Neural crest cell (in vitro differentiated cells): ENCODE data around the gene ARIH2. TPM values are rescaled to one million over a fixed set of nuclear protein-coding genes. Genes with fewer than 3 reads are reported as not detected.

Source experiments
- DNase-seq: peaks from one replicate; pipeline ENCODE4 v3.0.0; 2021; ENCODE audit warnings: low read depth, mixed read lengths, low spot score
- H3K27ac Mint-ChIP-seq: one replicate; pipeline ENCODE4 v1.8.0; 2021; ENCODE audit warnings: mild to moderate bottlenecking, mixed read lengths; ENCODE audit not compliant: unreplicated experiment
- H3K27me3 Mint-ChIP-seq: 2 replicates; pipeline ENCODE4 v1.8.0; 2021; ENCODE audit warnings: low read depth, mild to moderate bottlenecking, mixed read lengths
- H3K36me3 Mint-ChIP-seq: 2 replicates; pipeline ENCODE4 v1.8.0; 2021; ENCODE audit warnings: low read depth, mild to moderate bottlenecking, mixed read lengths
- H3K4me1 Mint-ChIP-seq: 2 replicates; pipeline ENCODE4 v1.8.0; 2021; ENCODE audit warnings: mixed read lengths
- H3K4me3 Mint-ChIP-seq: one replicate; pipeline ENCODE4 v1.8.0; 2021; ENCODE audit warnings: mild to moderate bottlenecking, mixed read lengths
- H3K9me3 Mint-ChIP-seq: 2 replicates; pipeline ENCODE4 v1.8.0; 2021; ENCODE audit warnings: mixed read lengths
- CTCF ChIP-seq: fragments of 200-600 bp; sonication (generic); conservative IDR thresholded peaks from 2 replicates; pipeline ENCODE4 v1.5.0; 2021; ENCODE audit warnings: antibody characterized with exemption, mild to moderate bottlenecking
- total RNA-seq: library from RNA; stranded (reverse); gene quantifications from 2 replicates; pipeline ENCODE4 v1.2.1, GENCODE V29; 2021

Gene ARIH2
- total RNA-seq, 1 donor from 2014 or later = 91.7 TPM

GRCh38 chr3:48951764-48952163, 33.1 kb downstream of the ARIH2 start:
- H3K36me3 Mint-ChIP-seq = peaks cover 8% of the 10 kb centered on the region
- H3K4me3 Mint-ChIP-seq = no peak overlapping the region
- no peaks in the 10 kb centered on the region for H3K9me3 Mint-ChIP-seq
- H3K27me3 Mint-ChIP-seq = no peaks in the 10 kb centered on the region
- no peak for TF ChIP-seq CTCF
- peaks cover 11% of the 10 kb centered on the region for H3K4me1 Mint-ChIP-seq
- no peak for DNase-seq
- no peak overlapping the region for H3K27ac Mint-ChIP-seq

- H3K27ac Mint-ChIP-seq = no peak overlapping the region
- DNase-seq = no peak
- no peaks in the 10 kb centered on the region for H3K27me3 Mint-ChIP-seq
- TF ChIP-seq CTCF = peak; percentile 54
- H3K36me3 Mint-ChIP-seq = peaks cover 8% of the 10 kb centered on the region
- no peaks in the 10 kb centered on the region for H3K9me3 Mint-ChIP-seq
- H3K4me1 Mint-ChIP-seq = peaks cover 11% of the 10 kb centered on the region
- no peak overlapping the region for H3K4me3 Mint-ChIP-seq
These were observed 34.0 kb downstream of the ARIH2 start for GRCh38 chr3:48952510-48953118.

GRCh38 chr3:48957006-48957705, 38.5 kb downstream of the ARIH2 start:
- no peak overlapping the region for H3K4me3 Mint-ChIP-seq
- H3K27me3 Mint-ChIP-seq = no peaks in the 10 kb centered on the region
- H3K4me1 Mint-ChIP-seq = no peaks in the 10 kb centered on the region
- no peak for DNase-seq
- H3K36me3 Mint-ChIP-seq = peaks cover 4% of the 10 kb centered on the region
- H3K9me3 Mint-ChIP-seq = no peaks in the 10 kb centered on the region
- TF ChIP-seq CTCF = no peak
- peak overlapping the region; percentile 5 for H3K27ac Mint-ChIP-seq

GRCh38 chr3:48960841-48961413, 42.3 kb downstream of the ARIH2 start:
- Mint-ChIP-seq H3K4me3 (no peak overlapping the region), H3K27me3 (no peaks in the 10 kb centered on the region), H3K36me3 (peaks cover 3% of the 10 kb centered on the region), H3K27ac (no peak overlapping the region), H3K4me1 (no peaks in the 10 kb centered on the region), H3K9me3 (no peaks in the 10 kb centered on the region)
- TF ChIP-seq CTCF = no peak
- DNase-seq = no peak

GRCh38 chr3:48962340-48962739, 43.7 kb downstream of the ARIH2 start:
- Mint-ChIP-seq H3K4me1 (no peaks in the 10 kb centered on the region), H3K9me3 (no peaks in the 10 kb centered on the region), H3K27ac (no peak overlapping the region), H3K27me3 (no peaks in the 10 kb centered on the region), H3K36me3 (peaks cover 7% of the 10 kb centered on the region), H3K4me3 (no peak overlapping the region)
- TF ChIP-seq CTCF = no peak
- DNase-seq = no peak
